ENCODE measurements around the gene NELFB.

Gene NELFB

DNA sequence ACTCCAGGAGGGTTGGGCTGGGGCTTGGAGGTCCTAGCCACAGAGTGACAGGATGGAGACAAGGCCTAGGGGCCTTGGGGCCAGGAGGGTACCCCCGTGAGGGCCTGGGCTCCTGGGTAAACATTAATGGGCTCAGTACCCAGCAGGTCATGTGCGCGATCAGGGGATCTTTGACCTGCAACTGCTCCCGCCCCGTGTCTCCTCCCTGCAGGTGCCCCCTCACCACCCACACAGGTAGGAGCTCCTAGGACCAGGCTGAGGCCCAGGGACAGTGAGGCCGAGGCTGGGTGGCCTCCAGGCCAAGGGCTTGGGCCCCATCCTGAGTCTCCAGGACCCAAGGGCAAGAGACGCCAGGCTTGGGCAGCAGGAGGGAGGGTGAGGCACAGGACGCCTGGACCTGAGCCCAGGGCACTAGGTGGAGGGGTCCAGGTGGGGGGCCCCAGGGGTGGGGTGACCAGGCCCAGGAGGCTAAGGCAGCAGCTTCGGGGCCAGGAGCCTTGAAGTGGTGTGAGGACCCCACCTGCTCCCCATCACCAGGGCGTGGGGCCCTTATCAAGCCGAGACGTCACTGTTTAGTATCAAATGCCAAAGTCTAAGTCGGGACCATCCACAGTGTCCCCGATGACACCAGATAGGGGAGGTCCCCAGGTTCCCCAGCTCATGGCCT, 24.3 kb upstream of the NELFB start, which contains the start of gene SLC34A3:
Gene SLC34A3 (plus strand): TSS at position 197 of the 667 bp plus-strand sequence. CDS start 802 bp downstream, outside the sequence.
- H3K27ac ChIP-seq (ENCODE audit: low read length): no peak within 1 kb of the TSS
- no peaks in the 10 kb centered on the region for H3K36me3 ChIP-seq (ENCODE audit: control insufficient read depth, insufficient read depth, low read length)
- H3K4me3 ChIP-seq (ENCODE audit: low read length): no peak within 1 kb of the TSS
- no peaks in the 10 kb centered on the region for H3K9me3 ChIP-seq (ENCODE audit: control insufficient read depth, insufficient read depth, low read length)
- H3K27me3 ChIP-seq (ENCODE audit: control insufficient read depth, insufficient read depth, low read length): no peaks in the 10 kb centered on the region
- H3K4me1 ChIP-seq (ENCODE audit: control insufficient read depth, insufficient read depth, low read length): peaks cover 2% of the 10 kb centered on the region; the same call in 1 of the 2 replicates
- no CpG with 5 or more reads among the region's 14 CpGs for WGBS (ENCODE audit: insufficient coverage, insufficient read length)
- no peak for DNase-seq (ENCODE audit: low read depth, low spot score)

DNA sequence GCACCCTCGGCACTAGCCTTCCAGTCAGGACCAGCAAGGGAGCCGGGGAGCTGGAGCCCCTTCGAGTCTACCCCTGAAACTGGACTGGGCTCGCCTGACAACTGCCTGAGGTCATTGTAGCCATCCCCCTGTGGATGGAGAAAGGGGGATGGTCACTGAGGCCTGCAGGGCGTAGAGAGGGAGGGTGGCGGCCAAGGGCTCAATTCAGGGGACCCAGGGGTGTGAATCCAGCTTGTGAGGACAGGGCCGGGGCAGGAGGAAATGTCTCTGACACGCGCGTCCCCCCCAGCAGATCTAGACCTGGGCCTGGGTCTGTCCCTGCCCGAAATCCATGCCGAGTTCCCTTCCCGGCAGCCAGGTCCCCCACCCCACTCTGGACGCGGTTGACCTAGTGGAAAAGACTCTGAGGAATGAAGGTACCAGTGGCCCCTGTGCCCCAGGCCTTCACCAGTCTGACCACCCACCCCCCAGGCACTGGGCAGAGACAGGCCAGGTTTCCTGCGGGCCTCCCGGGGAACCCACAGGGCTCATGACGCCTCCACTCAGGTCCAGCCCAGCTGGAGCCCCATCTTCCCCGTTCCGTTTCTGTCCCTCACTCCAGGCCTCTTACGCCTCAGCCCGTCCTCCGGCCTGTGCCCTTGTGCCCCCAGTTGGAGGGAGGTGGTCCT, 23.6 kb upstream of the NELFB start:
- Histone ChIP-seq H3K36me3 (ENCODE audit: control insufficient read depth, insufficient read depth, low read length) (no peaks in the 10 kb centered on the region), H3K4me3 (ENCODE audit: low read length) (no peak overlapping the region), H3K27ac (ENCODE audit: low read length) (no peak overlapping the region), H3K4me1 (ENCODE audit: control insufficient read depth, insufficient read depth, low read length) (peaks cover 4% of the 10 kb centered on the region), H3K9me3 (ENCODE audit: control insufficient read depth, insufficient read depth, low read length) (no peaks in the 10 kb centered on the region), H3K27me3 (ENCODE audit: control insufficient read depth, insufficient read depth, low read length) (no peaks in the 10 kb centered on the region)
- no CpG with 5 or more reads among the region's 23 CpGs for WGBS (ENCODE audit: insufficient coverage, insufficient read length)
- DNase-seq (ENCODE audit: low read depth, low spot score): no peak

DNA sequence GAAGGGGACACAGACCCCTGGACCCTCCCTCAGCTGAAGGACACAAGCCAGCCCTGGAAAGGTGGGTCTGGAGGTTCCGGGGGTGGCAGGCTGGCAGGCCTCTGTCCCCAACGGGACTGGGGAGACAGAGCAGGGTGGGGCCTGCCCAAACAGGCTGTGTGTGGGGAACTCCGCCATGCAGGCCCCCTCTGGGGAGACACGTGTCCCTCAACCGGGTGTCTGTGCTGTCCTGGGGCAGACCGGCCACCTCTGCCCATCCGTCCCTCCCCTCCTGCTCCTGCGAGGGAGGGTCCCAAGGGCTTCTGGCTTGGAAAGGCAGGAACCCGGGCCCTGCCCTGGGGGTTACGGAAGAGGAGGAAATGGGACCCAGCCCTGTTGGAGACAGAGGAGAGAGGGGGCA, 23.0 kb upstream of the NELFB start:
- Histone ChIP-seq H3K4me3 (ENCODE audit: low read length) (no peak overlapping the region), H3K4me1 (ENCODE audit: control insufficient read depth, insufficient read depth, low read length) (peaks cover 9% of the 10 kb centered on the region), H3K27me3 (ENCODE audit: control insufficient read depth, insufficient read depth, low read length) (no peaks in the 10 kb centered on the region), H3K27ac (ENCODE audit: low read length) (no peak overlapping the region), H3K9me3 (ENCODE audit: control insufficient read depth, insufficient read depth, low read length) (no peaks in the 10 kb centered on the region), H3K36me3 (ENCODE audit: control insufficient read depth, insufficient read depth, low read length) (no peaks in the 10 kb centered on the region)
- WGBS (ENCODE audit: insufficient coverage, insufficient read length): no CpG with 5 or more reads among the region's 10 CpGs
- no peak for DNase-seq (ENCODE audit: low read depth, low spot score)

DNA sequence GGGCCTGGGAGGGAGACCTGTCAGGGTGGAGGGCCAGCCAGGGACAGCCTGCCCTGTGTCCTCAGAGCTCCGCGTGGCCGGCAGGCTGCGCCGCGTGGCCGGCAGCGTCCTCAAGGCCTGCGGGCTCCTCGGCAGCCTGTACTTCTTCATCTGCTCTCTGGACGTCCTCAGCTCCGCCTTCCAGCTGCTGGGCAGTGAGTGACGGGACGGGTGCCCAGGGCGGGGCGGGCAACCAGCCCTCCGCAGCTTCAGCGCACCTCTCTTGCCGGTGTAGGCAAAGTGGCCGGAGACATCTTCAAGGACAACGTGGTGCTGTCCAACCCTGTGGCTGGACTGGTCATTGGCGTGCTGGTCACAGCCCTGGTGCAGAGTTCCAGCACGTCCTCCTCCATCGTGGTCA, 22.6 kb upstream of the NELFB start:
- no peaks in the 10 kb centered on the region for H3K27me3 ChIP-seq (ENCODE audit: control insufficient read depth, insufficient read depth, low read length)
- no peaks in the 10 kb centered on the region for H3K36me3 ChIP-seq (ENCODE audit: control insufficient read depth, insufficient read depth, low read length)
- no peak overlapping the region for H3K27ac ChIP-seq (ENCODE audit: low read length)
- no peak overlapping the region for H3K4me3 ChIP-seq (ENCODE audit: low read length)
- H3K4me1 ChIP-seq (ENCODE audit: control insufficient read depth, insufficient read depth, low read length): peaks cover 9% of the 10 kb centered on the region
- no CpG with 5 or more reads among the region's 24 CpGs for WGBS (ENCODE audit: insufficient coverage, insufficient read length)
- no peaks in the 10 kb centered on the region for H3K9me3 ChIP-seq (ENCODE audit: control insufficient read depth, insufficient read depth, low read length)
- DNase-seq (ENCODE audit: low read depth, low spot score): no peak

DNA sequence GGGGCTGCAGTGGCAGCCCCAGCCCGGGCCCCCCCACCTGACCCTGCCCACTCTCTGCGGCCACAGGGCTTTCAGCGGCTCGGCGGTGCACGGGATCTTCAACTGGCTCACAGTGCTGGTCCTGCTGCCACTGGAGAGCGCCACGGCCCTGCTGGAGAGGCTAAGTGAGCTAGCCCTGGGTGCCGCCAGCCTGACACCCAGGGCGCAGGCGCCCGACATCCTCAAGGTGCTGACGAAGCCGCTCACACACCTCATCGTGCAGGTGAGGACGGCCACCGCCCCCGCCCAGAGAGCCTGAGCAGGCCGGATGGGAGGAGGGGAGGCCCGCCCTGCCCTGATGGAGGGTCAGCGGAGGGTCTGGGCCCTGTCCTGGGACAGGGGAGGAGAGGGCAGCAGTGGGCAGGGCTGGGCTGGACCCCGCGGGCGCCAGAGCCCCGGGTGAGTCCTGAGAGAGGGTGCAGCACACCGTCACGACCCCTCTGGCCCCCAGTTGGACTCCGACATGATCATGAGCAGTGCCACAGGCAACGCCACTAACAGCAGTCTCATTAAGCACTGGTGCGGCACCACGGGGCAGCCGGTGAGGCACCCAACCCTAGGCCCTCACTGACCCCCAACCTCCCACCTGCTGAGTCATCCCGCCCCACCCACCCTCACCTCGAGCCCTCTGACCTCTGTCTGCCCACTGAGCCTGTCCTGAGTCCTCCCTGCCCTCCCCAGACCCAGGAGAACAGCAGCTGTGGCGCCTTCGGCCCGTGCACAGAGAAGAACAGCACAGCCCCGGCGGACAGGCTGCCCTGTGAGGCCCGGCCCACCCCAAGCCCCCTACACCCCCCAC, 21.8 kb upstream of the NELFB start:
- DNase-seq (ENCODE audit: low read depth, low spot score): no peak
- Histone ChIP-seq H3K9me3 (ENCODE audit: control insufficient read depth, insufficient read depth, low read length) (no peaks in the 10 kb centered on the region), H3K27ac (ENCODE audit: low read length) (no peak overlapping the region), H3K36me3 (ENCODE audit: control insufficient read depth, insufficient read depth, low read length) (no peaks in the 10 kb centered on the region), H3K4me1 (ENCODE audit: control insufficient read depth, insufficient read depth, low read length) (peaks cover 7% of the 10 kb centered on the region), H3K4me3 (ENCODE audit: low read length) (no peak overlapping the region), H3K27me3 (ENCODE audit: control insufficient read depth, insufficient read depth, low read length) (no peaks in the 10 kb centered on the region)
- no CpG with 5 or more reads among the region's 40 CpGs for WGBS (ENCODE audit: insufficient coverage, insufficient read length)

DNA sequence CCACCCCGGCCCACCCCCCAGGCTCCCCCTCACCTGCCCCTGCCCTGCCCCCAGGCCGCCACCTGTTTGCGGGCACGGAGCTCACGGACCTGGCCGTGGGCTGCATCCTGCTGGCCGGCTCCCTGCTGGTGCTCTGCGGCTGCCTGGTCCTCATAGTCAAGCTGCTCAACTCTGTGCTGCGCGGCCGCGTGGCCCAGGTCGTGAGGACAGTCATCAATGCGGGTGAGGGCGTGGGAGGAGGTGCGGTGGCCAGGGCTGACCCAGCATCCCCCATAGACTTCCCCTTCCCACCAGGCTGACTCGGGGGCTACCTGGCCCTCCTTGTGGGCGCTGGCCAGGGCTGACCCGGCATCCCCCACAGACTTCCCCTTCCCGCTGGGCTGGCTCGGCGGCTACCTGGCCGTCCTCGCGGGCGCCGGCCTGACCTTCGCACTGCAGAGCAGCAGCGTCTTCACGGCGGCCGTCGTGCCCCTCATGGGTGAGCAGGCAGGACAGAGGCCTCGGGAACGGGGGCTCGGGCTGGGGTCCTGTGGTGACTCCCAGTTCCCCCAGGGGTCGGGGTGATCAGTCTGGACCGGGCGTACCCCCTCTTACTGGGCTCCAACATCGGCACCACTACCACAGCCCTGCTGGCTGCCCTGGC, 21.0 kb upstream of the NELFB start:
- Histone ChIP-seq H3K9me3 (ENCODE audit: control insufficient read depth, insufficient read depth, low read length) (no peaks in the 10 kb centered on the region), H3K4me3 (ENCODE audit: low read length) (no peak overlapping the region), H3K27me3 (ENCODE audit: control insufficient read depth, insufficient read depth, low read length) (no peaks in the 10 kb centered on the region), H3K36me3 (ENCODE audit: control insufficient read depth, insufficient read depth, low read length) (no peaks in the 10 kb centered on the region), H3K27ac (ENCODE audit: low read length) (no peak overlapping the region), H3K4me1 (ENCODE audit: control insufficient read depth, insufficient read depth, low read length) (peaks cover 7% of the 10 kb centered on the region)
- no peak for DNase-seq (ENCODE audit: low read depth, low spot score)
- no CpG with 5 or more reads among the region's 40 CpGs for WGBS (ENCODE audit: insufficient coverage, insufficient read length)

DNA sequence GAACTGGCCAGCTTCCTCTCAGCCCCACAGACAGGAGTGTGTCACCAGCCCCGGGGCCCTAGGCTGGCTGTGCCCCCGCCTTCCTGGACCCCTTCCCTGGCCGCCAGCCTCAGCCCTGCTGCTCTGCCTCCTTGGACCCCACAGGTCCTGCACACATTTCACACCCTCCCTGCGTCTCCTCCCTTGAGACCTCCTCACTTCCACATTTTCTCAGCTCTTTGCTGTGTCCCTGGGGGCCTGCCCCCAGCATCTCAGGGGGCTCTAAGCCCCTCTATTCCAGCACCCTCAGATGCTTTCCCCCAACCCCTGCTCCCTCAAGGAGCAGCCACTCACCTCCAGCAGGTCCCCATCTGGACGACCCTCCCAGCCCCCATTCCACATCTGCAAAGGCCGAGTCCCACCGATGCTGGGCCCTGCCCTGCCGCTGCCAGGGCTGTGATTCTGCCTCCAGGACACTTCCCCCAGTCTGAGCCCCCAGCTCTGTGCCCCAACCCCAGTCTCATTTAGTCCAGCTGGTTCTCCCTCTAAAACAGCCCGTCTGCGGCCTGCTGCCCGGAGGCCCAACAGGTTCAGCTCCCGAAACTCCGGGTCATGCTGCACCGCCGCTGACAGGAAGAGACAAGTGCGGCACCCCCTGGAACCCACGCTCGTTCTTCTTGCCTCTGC, 20.2 kb upstream of the NELFB start:
- no CpG with 5 or more reads among the region's 18 CpGs for WGBS (ENCODE audit: insufficient coverage, insufficient read length)
- Histone ChIP-seq H3K4me3 (ENCODE audit: low read length) (no peak overlapping the region), H3K9me3 (ENCODE audit: control insufficient read depth, insufficient read depth, low read length) (no peaks in the 10 kb centered on the region), H3K27ac (ENCODE audit: low read length) (no peak overlapping the region), H3K36me3 (ENCODE audit: control insufficient read depth, insufficient read depth, low read length) (no peaks in the 10 kb centered on the region), H3K27me3 (ENCODE audit: control insufficient read depth, insufficient read depth, low read length) (no peaks in the 10 kb centered on the region), H3K4me1 (ENCODE audit: control insufficient read depth, insufficient read depth, low read length) (peaks cover 7% of the 10 kb centered on the region)
- DNase-seq (ENCODE audit: low read depth, low spot score): no peak

DNA sequence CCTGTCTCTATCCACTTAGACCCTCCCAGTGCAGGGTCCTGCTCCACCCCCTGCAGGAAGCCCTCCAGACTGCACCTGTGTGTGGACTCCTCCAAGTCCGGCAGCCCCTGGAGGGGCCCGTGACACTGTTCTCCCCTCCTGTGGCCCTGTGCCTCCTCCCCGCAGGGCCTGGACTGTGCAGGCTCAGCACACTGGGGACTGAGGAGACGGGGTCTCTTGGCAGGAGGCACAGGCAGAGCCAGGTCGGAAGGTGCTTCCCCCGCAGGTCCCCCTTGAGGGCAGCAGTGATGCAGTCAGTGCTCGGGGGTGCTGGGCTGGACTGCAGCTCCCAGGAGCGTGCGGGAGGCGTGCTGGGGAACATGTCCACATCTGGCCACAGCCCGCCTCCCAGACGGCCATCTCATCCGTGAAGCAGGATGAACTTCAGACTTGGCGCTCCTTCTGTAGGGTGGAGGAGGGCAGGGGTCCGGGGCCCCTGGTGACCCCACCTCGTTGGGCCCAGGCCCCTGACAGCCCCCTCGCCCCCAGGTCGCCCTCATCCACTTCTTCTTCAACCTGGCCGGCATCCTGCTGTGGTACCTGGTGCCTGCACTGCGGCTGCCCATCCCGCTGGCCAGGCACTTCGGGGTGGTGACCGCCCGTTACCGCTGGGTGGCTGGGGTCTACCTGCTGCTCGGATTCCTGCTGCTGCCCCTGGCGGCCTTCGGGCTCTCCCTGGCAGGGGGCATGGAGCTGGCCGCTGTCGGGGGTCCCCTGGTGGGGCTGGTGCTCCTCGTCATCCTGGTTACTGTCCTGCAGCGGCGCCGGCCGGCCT, 19.5 kb upstream of the NELFB start:
- no peak overlapping the region for H3K27ac ChIP-seq (ENCODE audit: low read length)
- WGBS (ENCODE audit: insufficient coverage, insufficient read length): no CpG with 5 or more reads among the region's 35 CpGs
- no peaks in the 10 kb centered on the region for H3K9me3 ChIP-seq (ENCODE audit: control insufficient read depth, insufficient read depth, low read length)
- H3K4me1 ChIP-seq (ENCODE audit: control insufficient read depth, insufficient read depth, low read length): peaks cover 7% of the 10 kb centered on the region
- DNase-seq (ENCODE audit: low read depth, low spot score): no peak
- H3K27me3 ChIP-seq (ENCODE audit: control insufficient read depth, insufficient read depth, low read length): no peaks in the 10 kb centered on the region
- H3K4me3 ChIP-seq (ENCODE audit: low read length): no peak overlapping the region
- H3K36me3 ChIP-seq (ENCODE audit: control insufficient read depth, insufficient read depth, low read length): no peaks in the 10 kb centered on the region

DNA sequence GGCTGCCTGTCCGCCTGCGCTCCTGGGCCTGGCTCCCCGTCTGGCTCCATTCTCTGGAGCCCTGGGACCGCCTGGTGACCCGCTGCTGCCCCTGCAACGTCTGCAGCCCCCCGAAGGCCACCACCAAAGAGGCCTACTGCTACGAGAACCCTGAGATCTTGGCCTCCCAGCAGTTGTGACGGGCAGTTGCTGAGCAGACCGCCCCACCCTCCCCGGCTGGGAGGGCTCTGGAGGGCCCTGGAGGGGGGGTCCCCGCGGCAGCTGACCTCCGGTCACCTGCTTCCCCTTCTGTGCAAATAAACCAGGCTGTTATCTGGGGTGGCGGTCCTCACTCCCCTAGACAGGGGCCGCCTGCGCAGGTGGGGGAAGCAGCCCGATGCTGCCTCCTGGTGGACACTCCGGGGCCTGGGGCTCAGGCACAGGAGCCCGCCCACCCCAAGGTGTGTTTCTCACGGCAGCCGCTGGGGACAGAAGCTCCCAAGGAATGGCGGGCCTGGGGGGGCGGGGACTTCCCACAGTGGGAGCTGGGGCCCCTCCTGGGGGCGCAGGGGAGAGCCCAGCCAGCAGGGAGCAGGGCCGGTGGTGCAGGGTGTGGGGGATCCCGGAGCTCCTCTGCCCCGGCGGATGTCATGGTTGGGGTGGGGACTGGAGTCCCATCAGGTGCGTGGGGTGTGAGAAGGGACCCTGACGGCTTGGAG, 18.7 kb upstream of the NELFB start:
- Histone ChIP-seq H3K36me3 (ENCODE audit: control insufficient read depth, insufficient read depth, low read length) (no peaks in the 10 kb centered on the region), H3K27me3 (ENCODE audit: control insufficient read depth, insufficient read depth, low read length) (no peaks in the 10 kb centered on the region), H3K9me3 (ENCODE audit: control insufficient read depth, insufficient read depth, low read length) (no peaks in the 10 kb centered on the region), H3K4me3 (ENCODE audit: low read length) (no peak overlapping the region), H3K4me1 (ENCODE audit: control insufficient read depth, insufficient read depth, low read length) (peaks cover 7% of the 10 kb centered on the region), H3K27ac (ENCODE audit: low read length) (no peak overlapping the region)
- no peak for DNase-seq (ENCODE audit: low read depth, low spot score)
- no CpG with 5 or more reads among the region's 31 CpGs for WGBS (ENCODE audit: insufficient coverage, insufficient read length)

Data from iPS DF 6.9 (cell line).